Fibroblast of lung (primary cell): ENCODE results near the gene HGFAC.

ENCODE experiments used
- CTCF ChIP-seq, 2 donors: IDR thresholded peaks in 1 of 2; conservative IDR thresholded peaks in 1 of 2; 1 replicate in 1 of 2; 2 replicates in 1 of 2; pipeline ENCODE4 v1.5.1; 2011 to 2012; ENCODE audit warnings: low read length in 2 of 2, control low read depth in 1 of 2, inconsistent platforms in 1 of 2, low read depth in 1 of 2, mild to moderate bottlenecking in 1 of 2
- EZH2 ChIP-seq: IDR thresholded peaks from 2 replicates; pipeline ENCODE4 v1.5.1; 2012; ENCODE audit warnings: low read length, control low read depth, mild to moderate bottlenecking; ENCODE audit errors: missing control alignments

GRCh38 chr4:3417448-3417847 lies 24.3 kb upstream of the HGFAC start:
- no peak for TF ChIP-seq EZH2
- no peak for TF ChIP-seq CTCF (conservative IDR thresholded peaks at IDR 0.05 in 1 of 2, IDR thresholded peaks at IDR 0.05 in 1 of 2; ENCODE audit: low read depth in 1 of 2, low read length in 2 of 2)
